ENCODE data around the gene STK39.
"Not testable (repeated sequence)": the region's sequence is repeated elsewhere in the genome, so short reads cannot be mapped to it uniquely, and the experiment has no call there.

Gene STK39

DNA sequence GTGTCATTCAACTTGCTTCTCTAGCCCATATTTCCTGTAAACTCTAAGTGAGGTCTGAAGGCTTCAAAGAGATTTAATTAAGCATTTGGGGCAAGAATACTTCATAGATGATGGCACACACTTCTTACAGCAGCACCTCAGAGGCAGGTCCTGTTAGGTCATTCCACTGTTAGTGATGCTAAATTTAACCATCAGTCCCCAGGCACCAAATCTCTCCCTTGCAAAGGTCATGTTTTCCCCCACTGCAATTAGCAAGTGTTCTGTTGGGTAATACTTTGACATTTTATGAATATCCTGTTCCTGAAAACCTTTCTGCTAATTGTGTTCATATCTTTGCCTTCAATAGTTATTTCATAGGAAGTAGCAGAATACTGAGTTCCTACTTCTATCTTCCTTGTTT is 117.0 kb downstream of the STK39 start:
- peak; percentile 5 for DNase-seq

DNA sequence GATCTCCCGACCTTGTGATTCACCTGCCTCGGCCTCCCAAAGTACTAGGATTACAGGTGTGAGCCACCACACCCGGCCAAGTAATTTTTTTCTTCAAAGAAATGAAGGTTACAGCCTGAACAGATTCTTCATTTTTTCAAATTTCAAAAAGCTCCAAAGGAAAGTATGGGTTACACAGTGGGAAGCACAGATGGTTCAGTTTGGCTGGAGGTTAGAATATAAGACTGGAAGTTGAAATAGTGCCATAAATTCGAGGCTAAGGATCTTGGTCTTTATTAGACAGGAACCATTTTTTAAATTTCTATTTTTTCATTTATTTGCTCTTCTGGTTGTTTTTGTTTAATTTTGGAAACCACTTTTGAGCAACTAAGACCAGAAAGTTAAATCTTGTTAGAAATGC is 120.0 kb downstream of the STK39 start:
- DNase-seq, result no peak

- DNase-seq, result not testable (repeated sequence)
Measured at GRCh38 chr2:168122210-168122609, 125.2 kb downstream of the STK39 start.

DNA sequence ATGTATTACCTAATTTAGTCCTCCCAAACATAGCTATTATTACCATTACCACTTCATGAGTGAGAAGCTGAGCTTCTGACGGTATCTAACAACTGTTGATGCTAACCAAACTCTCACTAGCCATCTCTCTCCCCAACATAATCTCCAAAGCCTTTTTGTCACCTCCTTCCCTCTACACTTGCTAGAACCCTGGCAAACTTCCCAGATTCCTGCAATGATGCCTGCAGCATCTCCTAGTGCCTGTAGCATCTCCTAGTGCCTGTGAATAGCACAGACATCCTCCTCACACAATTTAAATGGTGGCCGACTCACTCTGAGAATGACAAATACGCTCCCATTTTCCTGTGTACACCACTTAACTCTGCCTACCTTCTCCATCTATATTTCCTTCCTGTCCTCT is 126.7 kb downstream of the STK39 start:
- DNase-seq, result no peak

DNA sequence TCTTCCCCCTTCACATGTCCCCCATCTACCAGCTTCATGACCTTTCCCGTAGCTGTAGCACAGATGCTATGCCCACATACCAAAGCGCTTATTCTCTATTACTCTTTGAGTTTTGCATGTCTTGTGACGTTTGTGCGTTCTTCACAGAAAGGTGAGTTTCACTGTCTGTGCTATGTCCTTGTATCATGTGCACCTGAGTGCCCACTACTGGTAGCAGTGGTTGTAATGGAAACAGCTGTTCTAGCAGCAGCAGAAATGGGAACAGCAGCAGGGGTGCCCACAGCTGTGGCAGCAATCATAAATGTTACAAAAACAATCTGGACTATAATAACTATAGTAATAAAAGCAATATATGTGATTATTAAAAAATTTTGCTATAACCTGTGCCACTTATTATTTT is 127.1 kb downstream of the STK39 start:
- no peak for DNase-seq

DNA sequence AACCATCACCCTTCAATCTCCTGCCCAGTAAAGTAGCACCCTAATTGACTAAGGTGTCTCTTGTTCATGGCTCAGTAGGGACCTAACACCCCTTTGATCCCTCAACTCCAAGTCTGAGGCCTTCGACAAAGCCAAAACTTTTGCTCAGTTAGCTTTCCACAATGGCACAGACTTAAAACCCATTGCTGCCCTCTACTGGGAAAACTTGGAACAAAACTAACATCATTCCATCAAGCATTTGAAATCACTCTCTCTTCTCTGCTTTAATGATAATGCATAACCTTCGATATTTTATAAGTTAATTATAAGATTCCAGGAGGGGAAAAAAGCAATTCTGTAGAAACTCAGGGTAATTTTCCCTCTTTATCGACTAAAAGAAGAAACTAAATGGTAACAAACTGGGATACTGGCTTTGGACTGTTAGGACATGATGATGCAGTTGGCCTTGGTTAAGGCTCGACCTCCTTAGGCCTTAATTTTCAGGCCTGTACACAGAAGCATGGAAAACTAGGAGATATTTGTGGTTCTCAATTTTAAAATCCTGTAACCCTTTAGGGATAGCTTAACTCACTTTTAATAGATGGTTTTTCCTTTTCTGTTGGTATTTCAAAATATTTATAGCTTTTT is 127.8 kb downstream of the STK39 start:
- peak; percentile 2 for DNase-seq

GRCh38 chr2:168118733-168119514 is 128.5 kb downstream of the STK39 start:
- DNase-seq, result peak; percentile 61

GRCh38 chr2:168116448-168116847 is 130.9 kb downstream of the STK39 start:
- DNase-seq, result no peak

- no peak for DNase-seq
Measured at GRCh38 chr2:168114619-168115018, 132.8 kb downstream of the STK39 start.

GRCh38 chr2:168114040-168114439 is 133.4 kb downstream of the STK39 start:
- DNase-seq, result no peak

GRCh38 chr2:168107322-168107721 is 140.1 kb downstream of the STK39 start:
- no peak for DNase-seq

- DNase-seq, result no peak
Measured at GRCh38 chr2:168105127-168105683, 142.2 kb downstream of the STK39 start.

GRCh38 chr2:168097431-168097830 is 150.0 kb downstream of the STK39 start:
- no peak for DNase-seq

DNA sequence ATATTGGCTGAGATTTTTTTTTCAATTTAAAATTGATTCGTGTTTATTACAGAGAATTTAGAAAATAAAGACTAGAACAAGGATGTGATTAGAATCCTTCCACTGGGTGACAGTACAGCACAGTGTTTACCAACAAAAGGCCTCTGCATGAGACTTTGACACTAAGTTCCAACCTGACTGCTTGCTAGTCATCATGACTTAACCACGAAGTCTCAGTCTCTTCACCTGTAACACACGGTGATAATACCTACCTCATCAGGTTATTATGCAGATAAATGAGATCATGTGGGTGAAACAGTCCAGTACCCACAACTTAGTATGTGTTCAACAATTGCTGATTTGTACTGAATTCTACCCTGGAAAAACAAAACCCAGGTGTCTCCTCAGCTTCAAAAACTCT is 151.2 kb downstream of the STK39 start:
- no peak for DNase-seq

- no peak for DNase-seq
Measured at GRCh38 chr2:168091986-168092385, 155.4 kb downstream of the STK39 start.

- DNase-seq, result no peak
Measured at GRCh38 chr2:168090366-168091135, 156.8 kb downstream of the STK39 start.

- no peak for DNase-seq
Measured at GRCh38 chr2:168089200-168089599, 158.2 kb downstream of the STK39 start.

- no peak for DNase-seq
Measured at GRCh38 chr2:168087401-168087800, 160.0 kb downstream of the STK39 start.

DNA sequence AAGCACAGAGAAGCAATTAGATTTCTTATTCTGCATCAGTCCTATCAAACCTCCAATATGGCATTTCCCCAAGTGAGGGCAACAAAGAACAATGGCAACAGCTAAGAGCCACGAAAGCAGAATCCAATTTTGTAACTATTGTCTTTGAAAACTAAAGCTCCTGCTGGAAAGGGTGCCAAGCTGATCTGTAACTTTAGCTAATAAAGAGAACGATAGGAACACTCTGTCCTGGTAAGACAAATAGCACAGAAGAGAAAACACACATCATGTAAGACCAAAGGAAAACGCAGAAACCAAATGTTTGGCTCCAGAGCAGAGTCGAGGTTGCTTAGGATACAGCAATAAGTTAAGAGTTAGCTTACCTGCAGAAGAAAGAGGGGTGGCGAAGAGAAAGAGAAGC is 160.5 kb downstream of the STK39 start:
- no peak for DNase-seq

DNA sequence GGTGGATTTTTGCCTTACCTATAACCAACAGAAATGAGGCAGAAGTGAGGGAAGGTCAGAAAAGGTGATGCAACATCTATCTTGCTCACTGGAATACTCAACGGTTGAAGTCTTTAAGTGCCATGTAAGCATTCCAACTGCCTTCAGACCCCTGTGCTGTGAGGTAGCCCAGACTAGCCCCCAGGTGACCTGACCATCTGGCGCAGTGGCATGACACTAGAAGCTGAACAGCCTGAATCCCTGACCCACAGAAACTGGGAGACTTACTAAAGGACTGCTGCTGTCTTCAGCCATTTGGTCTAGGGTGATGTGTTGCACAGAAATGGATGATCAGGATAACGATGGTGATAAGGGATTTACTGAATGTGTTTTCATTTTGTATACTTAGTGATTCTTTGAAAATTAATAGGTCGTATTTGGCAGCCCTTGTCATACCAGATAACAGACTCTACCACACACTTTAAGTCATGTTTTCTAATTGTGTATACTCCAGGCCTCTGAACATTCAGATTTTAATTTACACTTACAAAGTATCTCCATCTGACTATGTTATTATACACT is 161.5 kb downstream of the STK39 start:
- no peak for DNase-seq

GRCh38 chr2:168084288-168084687 is 163.1 kb downstream of the STK39 start:
- no peak for DNase-seq

DNA sequence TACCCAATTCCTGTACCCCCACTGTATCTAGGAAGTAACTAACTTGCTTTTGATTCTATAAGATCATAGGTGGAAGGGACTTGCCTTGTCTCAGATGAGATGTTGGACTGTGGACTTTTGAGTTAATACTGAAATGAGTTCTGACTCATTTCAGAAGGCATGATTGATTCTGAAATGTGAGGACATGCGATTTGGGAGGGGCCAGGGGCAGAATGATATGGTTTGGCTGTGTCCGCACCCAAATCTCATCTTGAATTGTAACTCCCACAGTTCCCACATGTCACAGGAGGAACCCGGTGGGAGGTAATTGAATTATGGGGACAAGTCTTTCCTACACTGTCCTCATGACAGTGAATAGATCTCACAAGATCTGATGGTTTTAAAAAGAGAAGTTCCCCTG is 165.9 kb downstream of the STK39 start:
- not testable (repeated sequence) for DNase-seq

- no peak for DNase-seq
Measured at GRCh38 chr2:168079236-168079635, 168.2 kb downstream of the STK39 start.

Measured in NCI-H1048 (cell line).